Uterus (tissue), 4 donors: Measurements from ENCODE around the gene SCGB1D4. TPM values are rescaled to one million over a fixed set of nuclear protein-coding genes. Genes with fewer than 3 reads are reported as not detected.

Experiments used
- DNase-seq, 2 donors: peaks; one replicate each; pipeline ENCODE4 v3.0.0-alpha.2; 2019 to 2020
- H3K27ac ChIP-seq, 2 donors: fragments of 200-600 bp; sonication (generic); 1 replicate in 1 of 2; 2 replicates in 1 of 2; pipeline ENCODE4 v1.5.1; 2016 to 2018
- H3K27me3 ChIP-seq, 2 donors: fragments of 200-600 bp; sonication (generic); one replicate each; pipeline ENCODE4 v1.5.1; 2018 to 2019; ENCODE audit warnings: control low read depth in 1 of 2
- H3K36me3 ChIP-seq, 2 donors: fragments of 200-600 bp; sonication (generic); one replicate each; pipeline ENCODE4 v1.5.1; 2019; ENCODE audit warnings: control low read depth in 1 of 2
- H3K4me1 ChIP-seq, 2 donors: fragments of 200-600 bp; sonication (generic); one replicate each; pipeline ENCODE4 v1.5.1; 2018 to 2019; ENCODE audit warnings: control low read depth in 1 of 2
- H3K4me3 ChIP-seq, 2 donors: fragments of 200-600 bp; sonication (generic); 1 replicate in 1 of 2; 2 replicates in 1 of 2; pipeline ENCODE4 v1.5.1; 2018 to 2019; ENCODE audit warnings: mild to moderate bottlenecking in 1 of 2
- H3K9me3 ChIP-seq, 2 donors: fragments of 200-600 bp; sonication (generic); one replicate each; pipeline ENCODE4 v1.5.1; 2019; ENCODE audit warnings: control low read depth in 1 of 2
- POLR2A ChIP-seq, 2 donors: fragments of 450-650 bp; IDR thresholded peaks; one replicate each; pipeline ENCODE4 v1.6.1; 2016; ENCODE audit warnings: antibody characterized with exemption in 2 of 2, mild to moderate bottlenecking in 1 of 2, moderate library complexity in 1 of 2
- intact Hi-C: fragments of 100-400 bp; cut with DNase I; formaldehyde crosslinking; loops from one replicate; pipeline ENCODE4 v1.15.1; 2023; ENCODE audit warnings: low total_unique reads
- total RNA-seq, 4 donors: library from RNA; depleted of rRNA in 3 of 4; stranded (reverse); fragments of >200 nt in 3 of 4; gene quantifications; one replicate each; pipeline versions ENCODE4 v1.1.0 to v1.2.4, GENCODE V29; 2014 to 2023
- TF ChIP-seq, protein P1 (sequence below), 4 experiments: fragments of 200-600 bp in 2 of 4; fragments of 450-650 bp in 2 of 4; sonication (generic) in 2 of 4; IDR thresholded peaks; one replicate each; pipeline ENCODE4 v1.5.1; 2016 to 2019; ENCODE audit warnings: antibody characterized with exemption in 4 of 4, mild to moderate bottlenecking in 2 of 4, moderate library complexity in 1 of 4
- donor health status: DM: yes; HTN: yes; CAD: no.

SCGB1D4 gene
- total RNA-seq, 4 donors from 2014 or later, result 2.0 to 10.6 TPM; not detected in 2

DNA sequence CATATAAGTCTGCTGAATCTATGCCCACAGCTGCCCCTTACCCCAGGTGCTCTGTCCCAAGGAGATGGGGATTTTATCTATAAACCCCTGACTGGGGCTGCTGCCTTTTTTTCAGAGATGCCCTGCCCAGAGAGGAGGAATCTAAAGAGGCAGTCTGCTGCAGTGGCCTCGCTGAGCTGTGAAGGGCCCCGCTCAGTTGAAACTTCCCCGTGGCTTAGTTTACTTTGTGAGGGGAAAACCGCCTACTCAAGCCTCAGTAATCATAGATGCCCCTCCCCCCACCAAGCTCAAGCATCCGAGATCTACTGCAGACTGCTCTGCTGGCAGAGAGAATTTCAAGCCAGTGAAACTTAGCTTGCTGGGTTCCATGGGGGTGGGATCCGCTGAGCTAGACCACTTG lies 7.4 kb upstream of the SCGB1D4 start:
- intact Hi-C loops, result no loop called here
- Histone ChIP-seq H3K36me3 (no peaks in the 10 kb centered on the region), H3K27me3 (no peaks in the 10 kb centered on the region), H3K4me1 (no peaks in the 10 kb centered on the region), H3K9me3 (no peaks in the 10 kb centered on the region), H3K4me3 (no peak overlapping the region), H3K27ac (no peak overlapping the region)
- no peak for DNase-seq
- TF ChIP-seq, protein P1, sequence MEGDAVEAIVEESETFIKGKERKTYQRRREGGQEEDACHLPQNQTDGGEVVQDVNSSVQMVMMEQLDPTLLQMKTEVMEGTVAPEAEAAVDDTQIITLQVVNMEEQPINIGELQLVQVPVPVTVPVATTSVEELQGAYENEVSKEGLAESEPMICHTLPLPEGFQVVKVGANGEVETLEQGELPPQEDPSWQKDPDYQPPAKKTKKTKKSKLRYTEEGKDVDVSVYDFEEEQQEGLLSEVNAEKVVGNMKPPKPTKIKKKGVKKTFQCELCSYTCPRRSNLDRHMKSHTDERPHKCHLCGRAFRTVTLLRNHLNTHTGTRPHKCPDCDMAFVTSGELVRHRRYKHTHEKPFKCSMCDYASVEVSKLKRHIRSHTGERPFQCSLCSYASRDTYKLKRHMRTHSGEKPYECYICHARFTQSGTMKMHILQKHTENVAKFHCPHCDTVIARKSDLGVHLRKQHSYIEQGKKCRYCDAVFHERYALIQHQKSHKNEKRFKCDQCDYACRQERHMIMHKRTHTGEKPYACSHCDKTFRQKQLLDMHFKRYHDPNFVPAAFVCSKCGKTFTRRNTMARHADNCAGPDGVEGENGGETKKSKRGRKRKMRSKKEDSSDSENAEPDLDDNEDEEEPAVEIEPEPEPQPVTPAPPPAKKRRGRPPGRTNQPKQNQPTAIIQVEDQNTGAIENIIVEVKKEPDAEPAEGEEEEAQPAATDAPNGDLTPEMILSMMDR (IDR thresholded peaks at IDR 0.05), result no peak
- no peak for TF ChIP-seq POLR2A (IDR thresholded peaks at IDR 0.05)

DNA sequence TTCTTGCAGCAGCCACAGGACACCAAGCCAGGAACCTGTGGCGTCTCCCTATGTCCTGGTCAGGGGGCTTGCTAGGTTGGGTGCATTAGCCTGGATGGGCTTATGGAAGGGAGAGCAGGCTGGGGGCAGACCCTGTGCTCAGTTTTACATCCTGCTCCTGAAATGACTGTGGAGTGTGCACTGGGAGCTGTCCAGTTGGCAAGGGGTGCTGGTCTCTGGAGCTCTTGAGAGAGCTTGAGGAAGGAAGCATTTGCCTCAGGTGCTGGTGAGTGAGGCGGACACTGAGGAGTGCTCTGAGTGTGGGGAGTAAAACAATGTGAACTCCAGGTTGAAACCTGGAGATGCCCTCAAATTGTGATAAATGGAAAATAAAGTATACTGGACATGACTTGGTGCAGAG lies 3.4 kb downstream of the SCGB1D4 start:
- Histone ChIP-seq H3K4me1 (no peaks in the 10 kb centered on the region), H3K27me3 (no peaks in the 10 kb centered on the region), H3K9me3 (no peaks in the 10 kb centered on the region), H3K36me3 (no peaks in the 10 kb centered on the region), H3K27ac (no peak overlapping the region), H3K4me3 (no peak overlapping the region)
- intact Hi-C loops, result no loop called here
- TF ChIP-seq POLR2A (IDR thresholded peaks at IDR 0.05), result no peak
- TF ChIP-seq, protein P1 (IDR thresholded peaks at IDR 0.05), result no peak
- DNase-seq, result no peak

DNA sequence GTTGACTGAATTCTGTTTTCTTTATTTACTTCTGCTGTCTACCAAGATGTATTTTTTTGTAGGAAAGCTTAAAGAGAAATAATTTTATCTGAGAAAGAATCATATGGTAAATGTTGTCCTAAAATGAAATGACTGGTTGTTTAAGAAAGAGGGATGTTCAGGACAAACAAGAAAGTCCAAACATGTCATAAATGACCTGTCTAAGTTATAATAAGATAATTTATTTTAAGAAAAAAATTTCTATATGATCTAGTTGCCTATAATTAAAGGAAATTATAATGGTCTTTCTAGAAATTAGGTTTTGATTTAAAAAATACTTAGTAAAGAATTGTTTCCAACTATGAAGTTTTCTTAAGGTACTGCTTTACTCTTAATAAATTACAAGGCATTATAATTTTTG lies 18.4 kb downstream of the SCGB1D4 start:
- intact Hi-C loops, result no loop called here
- H3K36me3 ChIP-seq, result no peaks in the 10 kb centered on the region
- H3K27me3 ChIP-seq, result no peaks in the 10 kb centered on the region
- H3K9me3 ChIP-seq, result no peaks in the 10 kb centered on the region
- H3K27ac ChIP-seq, result no peak overlapping the region
- TF ChIP-seq POLR2A (IDR thresholded peaks at IDR 0.05), result no peak
- TF ChIP-seq, protein P1 (IDR thresholded peaks at IDR 0.05), result no peak
- no peaks in the 10 kb centered on the region for H3K4me1 ChIP-seq
- no peak overlapping the region for H3K4me3 ChIP-seq
- no peak for DNase-seq

DNA sequence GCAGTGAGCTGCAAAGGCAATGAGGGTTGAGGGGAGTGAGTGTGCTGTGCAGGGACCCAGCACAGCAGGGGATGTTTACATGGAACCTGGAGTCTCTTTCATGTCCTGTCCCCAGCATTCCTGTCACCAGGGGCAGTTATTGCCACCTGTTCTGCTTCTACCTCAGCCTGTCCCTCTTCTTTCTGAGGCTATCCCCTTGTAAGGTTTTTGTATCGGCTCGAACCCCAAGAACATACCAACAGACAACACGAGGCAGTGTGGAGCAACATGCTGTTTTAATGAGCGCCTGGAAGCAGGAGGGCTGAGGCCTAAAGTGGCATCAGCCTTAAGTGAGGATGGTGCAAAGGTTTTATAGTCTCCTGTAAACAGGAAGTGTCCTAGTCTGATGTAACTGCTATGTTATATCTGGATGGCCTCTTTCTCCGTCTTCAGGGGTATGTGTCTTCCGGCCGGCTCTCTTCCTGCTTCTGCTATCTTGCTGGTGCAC lies 25.0 kb downstream of the SCGB1D4 start:
- no peak for DNase-seq
- no peak for TF ChIP-seq POLR2A (IDR thresholded peaks at IDR 0.05)
- TF ChIP-seq, protein P1 (IDR thresholded peaks at IDR 0.05), result no peak
- no peak overlapping the region for H3K27ac ChIP-seq
- H3K4me1 ChIP-seq, result no peaks in the 10 kb centered on the region
- H3K9me3 ChIP-seq, result no peaks in the 10 kb centered on the region
- H3K27me3 ChIP-seq, result no peaks in the 10 kb centered on the region
- no peak overlapping the region for H3K4me3 ChIP-seq
- intact Hi-C loops, result no loop called here
- H3K36me3 ChIP-seq, result no peaks in the 10 kb centered on the region

DNA sequence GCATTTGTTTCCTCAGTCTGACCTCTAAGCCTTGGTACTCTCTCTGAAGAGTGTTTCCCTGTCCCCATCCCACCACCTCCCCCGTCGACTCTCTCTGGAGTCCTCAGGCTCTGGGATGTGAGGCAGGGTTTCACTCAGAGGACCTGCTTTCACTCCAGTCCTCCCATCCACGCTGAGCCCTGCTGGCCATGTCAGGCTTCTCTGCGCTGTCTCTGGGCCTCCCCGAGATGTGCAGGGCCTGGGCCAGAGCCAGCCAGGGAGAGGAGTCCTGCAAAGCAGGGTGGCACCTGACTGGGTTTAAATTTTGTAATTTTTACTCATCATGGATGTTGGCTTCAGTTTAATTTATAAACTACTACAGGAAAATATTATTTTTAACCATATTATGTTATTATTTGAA lies 25.6 kb downstream of the SCGB1D4 start:
- TF ChIP-seq POLR2A (IDR thresholded peaks at IDR 0.05), result no peak
- TF ChIP-seq, protein P1 (IDR thresholded peaks at IDR 0.05), result no peak
- no peaks in the 10 kb centered on the region for H3K4me1 ChIP-seq
- no peak overlapping the region for H3K4me3 ChIP-seq
- H3K27ac ChIP-seq, result no peak overlapping the region
- intact Hi-C loops, result no loop called here
- H3K36me3 ChIP-seq, result no peaks in the 10 kb centered on the region
- no peaks in the 10 kb centered on the region for H3K27me3 ChIP-seq
- no peaks in the 10 kb centered on the region for H3K9me3 ChIP-seq
- DNase-seq, result no peak
